ENCODE measurements around the gene PCDHA13.
"Not testable (repeated sequence)": the region's sequence is repeated elsewhere in the genome, so short reads cannot be mapped to it uniquely, and the experiment has no call there.

The PCDHA13 gene, protein sequence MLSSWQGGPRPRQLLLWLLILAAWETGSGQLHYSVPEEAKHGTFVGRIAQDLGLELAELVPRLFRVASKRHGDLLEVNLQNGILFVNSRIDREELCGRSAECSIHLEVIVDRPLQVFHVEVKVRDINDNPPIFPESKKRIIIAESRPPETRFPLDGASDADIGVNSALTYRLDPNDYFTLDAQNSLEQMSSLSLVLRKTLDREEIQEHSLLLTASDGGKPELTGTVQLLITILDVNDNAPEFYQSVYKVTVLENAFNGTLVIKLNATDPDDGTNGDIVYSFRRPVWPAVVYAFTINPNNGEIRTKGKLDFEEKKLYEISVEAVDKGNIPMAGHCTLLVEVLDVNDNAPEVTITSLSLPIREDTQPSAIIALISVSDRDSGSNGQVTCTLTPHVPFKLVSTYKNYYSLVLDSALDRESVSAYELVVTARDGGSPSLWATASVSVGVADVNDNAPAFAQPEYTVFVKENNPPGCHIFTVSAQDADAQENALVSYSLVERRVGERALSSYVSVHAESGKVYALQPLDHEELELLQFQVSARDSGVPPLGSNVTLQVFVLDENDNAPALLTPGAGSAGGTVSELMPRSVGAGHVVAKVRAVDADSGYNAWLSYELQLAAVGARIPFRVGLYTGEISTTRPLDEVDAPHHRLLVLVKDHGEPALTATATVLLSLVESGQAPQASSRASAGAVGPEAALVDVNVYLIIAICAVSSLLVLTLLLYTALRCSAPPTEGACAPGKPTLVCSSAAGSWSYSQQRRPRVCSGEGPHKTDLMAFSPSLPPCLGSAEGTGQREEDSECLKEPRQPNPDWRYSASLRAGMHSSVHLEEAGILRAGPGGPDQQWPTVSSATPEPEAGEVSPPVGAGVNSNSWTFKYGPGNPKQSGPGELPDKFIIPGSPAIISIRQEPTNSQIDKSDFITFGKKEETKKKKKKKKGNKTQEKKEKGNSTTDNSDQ

DNA sequence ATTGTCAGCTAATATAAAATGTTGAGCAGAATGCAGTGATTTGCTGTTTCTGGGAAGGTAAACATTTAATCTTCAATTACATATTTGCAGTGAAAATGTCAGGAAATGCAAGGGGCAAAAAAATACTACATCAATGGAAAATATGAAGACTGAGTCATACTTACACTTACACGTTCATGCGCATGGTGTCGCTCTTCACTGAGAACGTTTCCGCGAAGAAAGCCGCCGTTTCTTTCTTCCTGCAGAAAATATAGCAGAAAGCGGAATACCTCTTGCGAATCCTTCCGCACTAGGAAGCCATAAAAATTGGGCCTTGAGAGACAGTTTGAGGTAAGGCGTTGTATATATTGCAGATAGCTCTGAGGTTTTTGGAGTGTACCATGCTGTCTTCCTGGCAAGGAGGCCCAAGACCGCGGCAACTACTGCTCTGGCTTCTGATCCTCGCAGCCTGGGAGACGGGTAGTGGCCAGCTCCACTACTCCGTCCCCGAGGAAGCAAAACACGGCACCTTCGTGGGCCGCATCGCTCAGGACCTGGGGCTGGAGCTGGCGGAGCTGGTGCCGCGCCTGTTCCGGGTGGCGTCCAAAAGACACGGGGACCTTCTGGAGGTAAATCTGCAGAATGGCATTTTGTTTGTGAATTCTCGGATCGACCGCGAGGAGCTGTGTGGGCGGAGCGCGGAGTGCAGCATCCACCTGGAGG is at the start of gene PCDHA13:
PCDHA13 (plus strand) TSS at position 236 of the 702 bp plus-strand sequence; CDS start at position 381, 145 bp downstream.
- no peak for DNase-seq

DNA sequence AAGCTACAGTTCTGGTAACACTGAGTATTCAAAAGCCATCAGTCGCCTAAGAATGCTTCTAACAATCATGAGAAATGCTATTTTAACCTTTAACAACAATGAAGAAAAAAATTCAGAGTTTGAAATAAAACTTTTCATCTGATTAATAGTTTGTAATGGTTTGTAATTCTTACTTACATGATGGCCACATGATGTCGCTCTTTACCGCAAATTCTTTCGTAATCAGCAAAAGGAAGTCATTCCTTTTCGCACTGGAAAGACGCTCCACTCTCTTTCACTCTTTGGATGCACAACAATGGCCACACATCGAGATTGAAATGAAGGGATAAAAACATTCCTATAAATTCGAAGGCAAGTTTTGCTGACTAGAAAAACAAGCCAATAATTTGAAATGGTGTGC is 47.9 kb upstream of the PCDHA13 start, which contains the start of gene PCDHA7:
PCDHA7 (plus strand) TSS at position 277 of the 400 bp plus-strand sequence; CDS start at position 392, 115 bp downstream.
- no peak for DNase-seq

DNA sequence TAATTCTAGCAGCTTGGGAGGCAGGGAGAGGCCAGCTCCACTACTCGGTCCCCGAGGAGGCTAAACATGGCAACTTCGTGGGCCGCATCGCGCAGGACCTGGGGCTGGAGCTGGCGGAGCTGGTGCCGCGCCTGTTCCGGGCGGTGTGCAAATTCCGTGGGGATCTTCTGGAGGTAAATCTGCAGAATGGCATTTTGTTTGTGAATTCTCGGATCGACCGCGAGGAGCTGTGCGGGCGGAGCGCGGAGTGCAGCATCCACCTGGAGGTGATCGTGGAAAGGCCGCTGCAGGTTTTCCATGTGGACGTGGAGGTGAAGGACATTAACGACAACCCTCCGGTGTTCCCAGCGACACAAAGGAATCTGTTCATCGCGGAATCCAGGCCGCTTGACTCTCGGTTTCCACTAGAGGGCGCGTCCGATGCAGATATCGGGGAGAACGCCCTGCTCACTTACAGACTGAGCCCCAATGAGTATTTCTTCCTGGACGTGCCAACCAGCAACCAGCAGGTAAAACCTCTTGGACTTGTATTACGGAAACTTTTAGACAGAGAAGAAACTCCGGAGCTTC is 47.4 kb upstream of the PCDHA13 start:
- DNase-seq: not testable (repeated sequence)

DNA sequence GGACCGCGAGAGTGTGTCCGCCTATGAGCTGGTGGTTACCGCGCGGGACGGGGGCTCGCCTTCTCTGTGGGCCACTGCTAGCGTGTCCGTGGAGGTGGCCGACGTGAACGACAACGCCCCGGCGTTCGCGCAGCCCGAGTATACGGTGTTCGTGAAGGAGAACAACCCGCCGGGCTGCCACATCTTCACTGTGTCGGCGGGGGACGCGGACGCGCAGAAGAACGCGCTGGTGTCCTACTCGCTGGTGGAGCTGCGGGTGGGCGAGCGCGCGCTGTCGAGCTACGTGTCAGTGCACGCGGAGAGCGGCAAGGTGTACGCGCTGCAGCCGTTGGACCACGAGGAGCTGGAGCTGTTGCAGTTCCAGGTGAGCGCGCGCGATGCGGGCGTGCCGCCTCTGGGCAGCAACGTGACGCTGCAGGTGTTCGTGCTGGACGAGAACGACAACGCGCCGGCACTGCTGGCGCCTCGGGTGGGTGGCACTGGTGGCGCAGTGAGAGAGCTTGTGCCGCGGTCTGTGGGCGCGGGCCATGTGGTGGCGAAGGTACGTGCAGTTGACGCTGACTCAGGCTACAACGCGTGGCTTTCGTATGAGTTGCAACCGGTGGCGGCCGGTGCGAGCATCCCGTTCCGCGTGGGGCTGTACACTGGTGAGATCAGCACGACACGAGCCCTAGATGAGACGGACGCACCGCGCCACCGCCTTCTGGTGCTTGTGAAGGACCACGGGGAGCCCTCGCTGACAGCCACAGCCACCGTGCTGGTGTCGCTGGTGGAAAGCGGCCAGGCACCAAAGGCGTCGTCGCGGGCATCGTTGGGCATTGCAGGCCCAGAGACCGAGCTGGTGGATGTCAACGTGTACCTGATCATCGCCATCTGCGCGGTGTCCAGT is 46.1 kb upstream of the PCDHA13 start:
- DNase-seq: no peak

DNA sequence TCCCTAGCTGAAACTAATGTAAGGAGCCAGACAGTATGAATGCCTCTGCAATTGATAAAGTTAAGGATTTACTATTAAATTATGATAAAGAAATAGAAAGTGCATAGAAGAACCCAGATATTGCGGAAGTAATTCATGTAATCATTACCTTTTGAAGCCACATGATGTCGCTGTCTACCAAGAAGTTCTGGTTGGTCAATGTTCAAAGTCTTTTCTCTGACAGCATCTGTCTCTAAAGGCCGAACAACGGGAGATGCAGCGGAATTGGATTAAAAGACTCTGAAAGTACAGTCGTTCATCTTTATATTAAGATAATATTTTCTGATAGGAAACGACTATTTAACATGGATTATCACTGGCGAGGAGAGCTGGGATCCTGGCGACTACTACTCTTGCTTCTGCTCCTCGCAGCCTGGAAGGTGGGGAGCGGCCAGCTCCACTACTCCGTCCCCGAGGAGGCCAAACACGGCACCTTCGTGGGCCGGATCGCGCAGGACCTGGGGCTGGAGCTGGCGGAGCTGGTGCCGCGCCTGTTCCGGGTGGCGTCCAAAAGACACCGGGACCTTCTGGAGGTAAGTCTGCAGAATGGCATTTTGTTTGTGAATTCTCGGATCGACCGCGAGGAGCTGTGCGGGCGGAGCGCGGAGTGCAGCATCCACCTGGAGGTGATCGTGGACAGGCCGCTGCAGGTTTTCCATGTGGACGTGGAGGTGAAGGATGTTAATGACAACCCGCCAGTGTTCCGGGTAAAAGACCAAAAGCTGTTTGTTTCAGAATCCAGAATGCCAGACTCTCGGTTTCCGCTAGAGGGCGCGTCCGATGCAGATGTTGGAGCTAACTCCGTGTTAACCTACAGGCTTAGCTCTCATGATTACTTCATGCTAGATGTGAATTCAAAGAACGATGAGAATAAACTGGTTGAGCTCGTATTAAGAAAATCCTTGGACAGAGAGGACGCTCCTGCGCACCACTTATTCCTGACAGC is 40.7 kb upstream of the PCDHA13 start, which contains the start of gene PCDHA8:
PCDHA8 (plus strand) TSS at position 210 of the 985 bp plus-strand sequence; CDS start at position 345, 135 bp downstream.
- DNase-seq: no peak

DNA sequence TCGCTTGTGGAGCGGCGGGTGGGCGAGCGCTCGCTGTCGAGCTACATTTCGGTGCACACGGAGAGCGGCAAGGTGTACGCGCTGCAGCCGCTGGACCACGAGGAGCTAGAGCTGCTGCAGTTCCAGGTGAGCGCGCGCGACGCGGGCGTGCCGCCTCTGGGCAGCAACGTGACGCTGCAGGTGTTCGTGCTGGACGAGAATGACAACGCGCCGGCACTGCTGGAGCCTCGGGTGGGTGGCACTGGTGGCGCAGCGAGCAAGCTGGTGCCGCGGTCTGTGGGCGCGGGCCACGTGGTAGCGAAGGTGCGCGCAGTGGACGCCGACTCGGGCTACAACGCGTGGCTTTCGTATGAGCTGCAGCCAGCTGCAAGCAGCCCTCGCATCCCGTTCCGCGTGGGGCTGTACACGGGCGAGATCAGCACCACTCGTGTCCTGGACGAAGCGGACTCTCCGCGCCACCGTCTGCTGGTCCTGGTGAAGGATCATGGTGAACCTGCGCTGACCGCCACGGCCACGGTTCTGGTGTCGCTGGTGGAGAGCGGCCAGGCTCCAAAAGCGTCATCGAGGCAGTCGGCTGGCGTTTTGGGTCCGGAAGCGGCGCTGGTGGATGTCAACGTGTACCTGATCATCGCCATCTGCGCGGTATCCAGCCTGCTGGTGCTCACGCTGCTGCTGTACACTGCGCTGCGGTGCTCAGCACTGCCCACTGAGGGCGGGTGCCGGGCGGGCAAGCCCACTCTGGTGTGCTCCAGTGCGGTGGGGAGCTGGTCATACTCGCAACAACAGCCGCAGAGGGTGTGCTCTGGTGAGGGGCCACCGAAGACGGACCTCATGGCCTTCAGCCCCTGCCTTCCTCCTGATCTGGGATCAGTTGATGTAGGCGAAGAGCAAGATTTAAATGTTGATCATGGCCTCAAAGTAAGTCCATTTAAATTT is 38.9 kb upstream of the PCDHA13 start:
- no peak for DNase-seq

DNA sequence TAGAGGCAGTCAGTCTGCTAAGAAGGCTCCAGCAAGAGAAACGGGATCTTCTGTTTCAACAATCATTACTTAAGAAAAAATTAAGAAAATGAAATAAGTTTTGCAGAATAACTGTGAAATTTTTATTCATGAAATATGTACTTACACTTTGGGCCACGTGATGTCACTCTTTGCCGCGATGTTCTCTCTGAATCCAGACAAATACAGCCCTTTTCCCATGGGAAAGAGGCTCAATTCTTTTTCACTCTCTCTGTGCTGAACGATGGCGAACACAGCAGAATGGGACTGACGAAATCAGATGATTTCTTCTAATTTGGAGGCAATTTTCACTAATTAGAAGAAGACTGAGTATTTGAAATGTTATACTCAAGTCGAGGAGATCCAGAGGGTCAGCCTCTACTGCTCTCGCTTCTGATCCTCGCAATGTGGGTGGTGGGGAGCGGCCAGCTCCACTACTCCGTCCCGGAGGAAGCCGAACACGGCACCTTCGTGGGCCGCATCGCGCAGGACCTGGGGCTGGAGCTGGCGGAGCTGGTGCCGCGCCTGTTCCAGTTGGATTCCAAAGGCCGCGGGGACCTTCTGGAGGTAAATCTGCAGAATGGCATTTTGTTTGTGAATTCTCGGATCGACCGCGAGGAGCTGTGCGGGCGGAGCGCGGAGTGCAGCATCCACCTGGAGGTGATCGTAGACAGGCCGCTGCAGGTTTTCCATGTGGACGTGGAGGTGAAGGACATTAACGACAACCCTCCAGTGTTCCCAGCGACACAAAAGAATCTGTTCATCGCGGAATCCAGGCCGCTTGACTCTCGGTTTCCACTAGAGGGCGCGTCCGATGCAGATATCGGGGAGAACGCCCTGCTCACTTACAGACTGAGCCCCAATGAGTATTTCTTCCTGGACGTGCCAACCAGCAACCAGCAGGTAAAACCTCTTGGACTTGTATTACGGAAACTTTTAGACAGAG is 33.5 kb upstream of the PCDHA13 start, which contains the start of gene PCDHA9:
PCDHA9 (plus strand) TSS at position 244 of the 964 bp plus-strand sequence; CDS start at position 358, 114 bp downstream.
- not testable (repeated sequence) for DNase-seq

DNA sequence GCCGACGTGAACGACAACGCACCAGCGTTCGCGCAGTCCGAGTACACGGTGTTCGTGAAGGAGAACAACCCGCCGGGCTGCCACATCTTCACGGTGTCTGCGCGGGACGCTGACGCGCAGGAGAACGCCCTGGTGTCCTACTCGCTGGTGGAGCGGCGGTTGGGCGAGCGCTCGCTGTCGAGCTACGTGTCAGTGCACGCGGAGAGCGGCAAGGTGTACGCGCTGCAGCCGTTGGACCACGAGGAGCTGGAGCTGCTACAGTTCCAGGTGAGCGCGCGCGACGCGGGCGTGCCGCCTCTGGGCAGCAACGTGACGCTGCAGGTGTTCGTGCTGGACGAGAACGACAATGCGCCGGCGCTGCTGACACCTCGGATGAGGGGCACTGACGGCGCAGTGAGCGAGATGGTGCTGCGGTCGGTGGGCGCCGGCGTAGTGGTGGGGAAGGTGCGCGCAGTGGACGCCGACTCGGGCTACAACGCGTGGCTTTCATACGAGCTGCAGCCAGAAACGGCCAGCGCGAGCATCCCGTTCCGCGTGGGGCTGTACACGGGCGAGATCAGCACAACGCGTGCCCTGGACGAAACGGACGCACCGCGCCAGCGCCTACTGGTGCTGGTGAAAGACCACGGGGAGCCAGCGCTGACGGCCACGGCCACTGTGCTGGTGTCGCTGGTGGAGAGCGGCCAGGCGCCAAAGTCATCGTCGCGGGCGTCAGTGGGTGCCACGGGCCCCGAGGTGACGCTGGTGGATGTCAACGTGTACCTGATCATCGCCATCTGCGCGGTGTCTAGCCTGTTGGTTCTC is 31.9 kb upstream of the PCDHA13 start:
- not testable (repeated sequence) for DNase-seq

DNA sequence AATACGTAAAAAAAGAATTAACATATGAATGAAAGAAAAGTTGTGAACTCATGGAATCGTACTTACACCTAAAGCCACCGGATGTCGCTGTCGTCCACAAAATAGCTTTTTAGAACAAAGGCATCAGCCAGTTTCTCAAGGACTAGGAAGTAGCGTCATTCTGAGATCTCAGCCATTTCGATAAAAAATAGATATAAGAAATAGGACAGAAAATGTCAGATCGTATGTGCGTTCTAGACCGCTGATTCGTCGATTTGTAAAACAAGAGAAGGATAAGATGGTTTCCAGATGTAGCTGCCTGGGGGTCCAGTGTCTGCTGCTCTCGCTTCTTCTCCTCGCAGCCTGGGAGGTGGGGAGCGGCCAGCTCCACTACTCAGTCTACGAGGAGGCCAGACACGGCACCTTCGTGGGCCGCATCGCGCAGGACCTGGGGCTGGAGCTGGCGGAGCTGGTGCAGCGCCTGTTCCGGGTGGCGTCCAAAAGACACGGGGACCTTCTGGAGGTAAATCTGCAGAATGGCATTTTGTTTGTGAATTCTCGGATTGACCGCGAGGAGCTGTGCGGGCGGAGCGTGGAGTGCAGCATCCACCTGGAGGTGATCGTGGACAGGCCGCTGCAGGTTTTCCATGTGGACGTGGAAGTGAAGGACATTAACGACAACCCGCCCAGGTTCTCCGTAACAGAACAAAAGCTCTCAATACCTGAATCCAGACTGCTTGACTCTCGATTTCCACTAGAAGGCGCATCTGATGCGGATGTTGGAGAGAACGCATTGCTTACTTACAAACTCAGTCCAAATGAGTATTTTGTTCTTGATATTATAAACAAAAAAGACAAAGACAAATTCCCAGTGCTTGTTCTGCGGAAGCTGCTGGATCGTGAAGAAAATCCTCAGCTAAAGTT is 25.9 kb upstream of the PCDHA13 start, which contains the start of gene PCDHA10:
PCDHA10 (plus strand) TSS at position 126 of the 903 bp plus-strand sequence; CDS start at position 278, 152 bp downstream.
- no peak for DNase-seq

DNA sequence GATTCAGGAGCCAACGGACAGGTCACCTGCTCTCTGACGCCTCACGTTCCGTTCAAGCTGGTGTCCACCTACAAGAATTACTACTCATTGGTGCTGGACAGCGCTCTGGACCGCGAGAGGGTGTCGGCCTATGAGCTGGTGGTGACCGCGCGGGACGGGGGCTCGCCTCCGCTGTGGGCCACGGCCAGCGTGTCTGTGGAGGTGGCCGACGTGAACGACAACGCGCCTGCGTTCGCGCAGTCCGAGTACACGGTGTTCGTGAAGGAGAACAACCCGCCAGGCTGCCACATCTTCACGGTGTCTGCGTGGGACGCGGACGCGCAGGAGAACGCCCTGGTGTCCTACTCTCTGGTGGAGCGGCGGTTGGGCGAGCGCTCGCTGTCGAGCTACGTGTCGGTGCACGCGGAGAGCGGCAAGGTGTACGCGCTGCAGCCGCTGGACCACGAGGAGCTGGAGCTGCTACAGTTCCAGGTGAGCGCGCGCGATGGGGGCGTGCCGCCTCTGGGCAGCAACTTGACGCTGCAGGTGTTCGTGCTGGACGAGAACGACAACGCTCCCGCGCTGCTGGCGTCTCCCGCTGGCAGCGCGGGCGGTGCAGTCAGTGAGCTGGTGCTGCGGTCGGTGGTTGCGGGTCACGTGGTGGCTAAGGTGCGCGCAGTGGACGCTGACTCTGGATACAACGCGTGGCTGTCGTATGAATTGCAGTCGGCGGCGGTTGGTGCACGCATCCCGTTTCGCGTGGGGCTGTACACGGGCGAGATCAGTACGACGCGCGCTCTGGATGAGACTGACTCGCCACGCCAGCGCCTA is 24.5 kb upstream of the PCDHA13 start:
- no peak for DNase-seq

DNA sequence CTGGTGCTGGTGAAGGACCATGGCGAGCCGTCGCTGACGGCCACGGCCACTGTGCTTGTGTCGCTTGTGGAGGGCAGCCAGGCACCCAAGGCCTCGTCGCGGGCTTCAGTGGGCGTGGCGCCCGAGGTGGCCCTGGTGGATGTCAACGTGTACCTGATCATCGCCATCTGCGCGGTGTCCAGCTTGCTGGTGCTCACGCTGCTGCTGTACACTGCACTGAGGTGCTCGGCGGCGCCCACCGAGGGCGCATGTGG is 24.0 kb upstream of the PCDHA13 start:
- DNase-seq: no peak

DNA sequence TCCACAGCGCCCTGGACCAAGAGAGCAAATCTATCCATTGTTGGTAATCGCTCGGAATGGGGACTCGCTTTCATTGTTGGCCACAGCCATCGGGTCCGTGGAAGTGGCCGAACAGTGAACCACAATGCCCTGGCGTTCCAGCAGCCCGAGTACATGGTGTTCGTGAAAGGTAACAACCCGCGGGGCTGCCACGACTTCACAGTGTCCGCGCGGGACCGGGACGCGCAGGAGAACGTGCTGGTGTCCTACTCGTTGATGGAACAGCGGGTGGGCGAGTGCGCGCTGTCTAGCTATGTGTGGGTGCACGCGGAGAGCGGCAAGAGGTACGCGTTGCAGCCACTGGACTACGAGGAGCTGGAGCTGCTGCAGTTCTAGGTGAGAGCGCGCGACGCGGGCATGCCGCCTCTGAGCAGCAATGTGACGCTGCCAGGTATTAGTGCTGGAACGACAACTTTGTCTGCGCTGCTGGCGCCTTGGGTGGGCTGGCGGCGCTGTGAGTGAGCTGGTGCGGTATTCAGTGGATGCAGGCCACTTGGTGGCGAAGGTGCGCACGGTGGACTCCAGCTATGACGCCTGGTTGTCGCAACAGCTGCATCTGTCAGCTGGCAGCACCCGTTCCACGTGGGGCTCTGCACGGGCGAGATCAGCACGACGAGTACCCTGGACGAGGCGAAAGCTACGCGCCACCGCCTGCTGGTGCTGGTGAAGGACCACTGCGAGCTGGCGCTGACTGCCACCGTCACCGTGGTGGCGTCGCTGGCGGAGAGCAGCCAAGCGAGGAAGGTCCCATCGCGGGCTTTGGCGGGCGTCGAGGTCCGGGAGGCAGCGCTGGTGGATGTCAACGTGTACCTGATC is 19.3 kb upstream of the PCDHA13 start:
- DNase-seq: no peak

DNA sequence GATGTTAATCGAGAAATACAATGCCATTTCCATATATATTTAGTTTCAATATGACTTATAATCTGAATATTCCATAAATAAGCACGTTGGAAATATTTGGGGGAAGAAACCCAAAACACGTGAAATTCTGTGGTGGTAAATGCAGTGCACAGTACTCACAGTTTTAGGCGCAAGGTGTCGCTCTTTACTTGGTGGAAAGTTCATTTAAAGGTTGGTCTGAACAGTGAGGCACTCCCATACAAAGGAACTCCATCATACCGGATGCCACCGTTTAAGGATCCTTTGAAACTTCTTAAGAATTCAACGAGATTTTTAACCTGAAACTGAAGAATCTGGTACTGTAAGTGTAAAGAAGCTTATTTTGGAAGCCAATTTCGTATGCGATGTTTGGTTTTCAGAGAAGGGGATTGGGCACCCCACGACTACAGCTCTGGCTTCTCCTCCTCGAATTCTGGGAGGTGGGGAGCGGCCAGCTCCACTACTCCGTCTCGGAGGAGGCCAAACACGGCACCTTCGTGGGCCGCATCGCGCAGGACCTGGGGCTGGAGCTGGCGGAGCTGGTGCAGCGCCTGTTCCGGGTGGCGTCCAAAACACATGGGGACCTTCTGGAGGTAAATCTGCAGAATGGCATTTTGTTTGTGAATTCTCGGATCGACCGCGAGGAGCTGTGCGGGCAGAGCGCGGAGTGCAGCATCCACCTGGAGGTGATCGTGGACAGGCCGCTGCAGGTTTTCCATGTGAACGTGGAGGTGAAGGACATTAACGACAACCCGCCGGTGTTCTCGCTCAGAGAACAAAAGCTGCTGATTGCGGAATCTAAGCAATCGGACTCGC is 13.0 kb upstream of the PCDHA13 start, which contains the start of gene PCDHA11:
PCDHA11 (plus strand) TSS at position 237 of the 834 bp plus-strand sequence; CDS start at position 384, 147 bp downstream.
- no peak for DNase-seq
